HEK293 (cell line): ENCODE measurements around the gene DOCK3.

Experiments
- CTCF ChIP-seq: fragments of 450-650 bp; formaldehyde crosslinking; IDR thresholded peaks from 2 replicates; pipeline ENCODE4 v1.5.1; 2016; ENCODE audit warnings: missing biosample characterization, missing genetic modification characterization
- HOXC10 ChIP-seq: sonication (generic); formaldehyde crosslinking; IDR thresholded peaks from 2 replicates; pipeline ENCODE4 v1.8.1; 2023; ENCODE audit warnings: mild to moderate bottlenecking, missing genetic modification reagents
- TRIM28 ChIP-seq: IDR thresholded peaks from 2 replicates; pipeline ENCODE4 v1.6.1; 2011; ENCODE audit warnings: low read length, control low read depth, borderline replicate concordance
- ZBTB26 ChIP-seq: fragments of 450-650 bp; formaldehyde crosslinking; optimal IDR thresholded peaks from 2 replicates; pipeline ENCODE3; 2016; ENCODE audit warnings: missing biosample characterization, mild to moderate bottlenecking, missing genetic modification characterization
- ZFP3 ChIP-seq: fragments of 450-650 bp; formaldehyde crosslinking; IDR thresholded peaks from 2 replicates; pipeline ENCODE4 v1.5.1; 2016; ENCODE audit warnings: low read depth, missing biosample characterization, missing genetic modification characterization
- ZNF112 ChIP-seq: fragments of 450-650 bp; formaldehyde crosslinking; IDR thresholded peaks from 2 replicates; pipeline ENCODE4 v1.5.0; 2017; ENCODE audit warnings: missing biosample characterization, missing genetic modification characterization
- ZNF239 ChIP-seq: fragments of 450-650 bp; formaldehyde crosslinking; IDR thresholded peaks from 2 replicates; pipeline ENCODE4 v1.5.1; 2016; ENCODE audit warnings: missing biosample characterization, missing genetic modification characterization
- ZNF274 ChIP-seq, 2 experiments: fragments of 200-500 bp in 1 of 2; fragments of 450-650 bp in 1 of 2; sonication (Bioruptor generic) in 1 of 2; formaldehyde crosslinking in 1 of 2; IDR thresholded peaks; 2 replicates each; pipeline versions ENCODE4 v1.5.1 to v1.6.1; 2014 to 2016; ENCODE audit warnings: borderline replicate concordance in 1 of 2, inconsistent platforms in 1 of 2, low read length in 1 of 2, missing biosample characterization in 1 of 2, missing genetic modification characterization in 1 of 2
- ZNF560 ChIP-seq: fragments of 450-650 bp; formaldehyde crosslinking; IDR thresholded peaks from 2 replicates; pipeline ENCODE4 v1.5.1; 2017; ENCODE audit warnings: missing biosample characterization, missing genetic modification characterization, borderline replicate concordance

GRCh38 chr3:51357856-51358255, 683.1 kb downstream of the DOCK3 start:
- TF ChIP-seq ZNF239 (tag by site-specific recombination) (no peak), CTCF (no peak), TRIM28 (no peak), ZBTB26 (tag by site-specific recombination) (no peak), ZFP3 (no peak), ZNF112 (no peak), HOXC10 (CRISPR knock-in tag) (no peak), ZNF560 (tag by site-specific recombination) (no peak), ZNF274 (IDR thresholded peaks at IDR 0.05; ENCODE audit: low read length) (no peak), ZNF274 (tag by site-specific recombination; IDR thresholded peaks at IDR 0.05; ENCODE audit: borderline replicate concordance) (no peak)
